HL-60 (cell line): ENCODE data around the gene ATXN3.

Experiments
- DNase-seq, 2 experiments: peaks; one replicate each; pipeline ENCODE4 v3.0.0-alpha.2; 2010 to 2020; ENCODE audit warnings: low read depth in 1 of 2, low spot score in 1 of 2
- H3K27ac ChIP-seq: fragments of 250-450 bp; sonication (Bioruptor Pico); replicated peaks from 2 replicates; pipeline ENCODE4 v1.5.1; 2020; ENCODE audit warnings: mild to moderate bottlenecking, moderate library complexity
- H3K27me3 ChIP-seq: fragments of 250-450 bp; sonication (Bioruptor Pico); 2 replicates; pipeline ENCODE4 v1.5.1; 2021; ENCODE audit warnings: mild to moderate bottlenecking, moderate library complexity; ENCODE audit not compliant: insufficient read depth, poor library complexity, severe bottlenecking
- H3K4me3 ChIP-seq: replicated peaks from 2 replicates; pipeline ENCODE4 v1.5.1; 2011; ENCODE audit warnings: mild to moderate bottlenecking, control low read depth, low read length; ENCODE audit not compliant: insufficient read depth
- CTCF ChIP-seq: IDR thresholded peaks from one replicate; pipeline ENCODE4 v1.5.1; 2011; ENCODE audit warnings: low read length, control low read depth, inconsistent platforms; ENCODE audit not compliant: insufficient read depth
- GABPA ChIP-seq: IDR thresholded peaks from 2 replicates; pipeline ENCODE4 v1.6.1; 2012; ENCODE audit warnings: low read depth
- POLR2AphosphoS5 ChIP-seq: IDR thresholded peaks from 2 replicates; pipeline ENCODE4 v1.6.1; 2012; ENCODE audit warnings: low read depth
- REST ChIP-seq: IDR thresholded peaks from 2 replicates; pipeline ENCODE4 v1.6.1; 2012; ENCODE audit warnings: low read depth; ENCODE audit not compliant: insufficient replicate concordance
- SPI1 ChIP-seq: IDR thresholded peaks from 2 replicates; pipeline ENCODE4 v1.6.1; 2012; ENCODE audit warnings: low read depth, mild to moderate bottlenecking, borderline replicate concordance

ATXN3 gene

GRCh38 chr14:92144708-92145107 is 38.3 kb upstream of the ATXN3 start:
- no peak overlapping the region for H3K27ac ChIP-seq

GRCh38 chr14:92143962-92144361 is 37.6 kb upstream of the ATXN3 start:
- no peak for DNase-seq
- H3K27me3 ChIP-seq, result no peaks in the 10 kb centered on the region
- TF ChIP-seq REST (no peak), SPI1 (no peak), CTCF (no peak), POLR2AphosphoS5 (no peak), GABPA (no peak)
- H3K4me3 ChIP-seq, result no peak overlapping the region
- H3K27ac ChIP-seq, result no peak overlapping the region

More at GRCh38 chr14:92144708-92145107, 38.3 kb upstream of the ATXN3 start:
- Histone ChIP-seq H3K27me3 (no peaks in the 10 kb centered on the region), H3K4me3 (no peak overlapping the region)
- TF ChIP-seq CTCF (no peak), SPI1 (no peak), GABPA (no peak), REST (no peak), POLR2AphosphoS5 (no peak)
- DNase-seq, result no peak

- DNase-seq, result no peak
- H3K4me3 ChIP-seq, result no peak overlapping the region
- TF ChIP-seq POLR2AphosphoS5 (no peak), SPI1 (no peak), GABPA (no peak), CTCF (no peak), REST (no peak)
- no peak overlapping the region for H3K27ac ChIP-seq
- no peaks in the 10 kb centered on the region for H3K27me3 ChIP-seq
Measured at GRCh38 chr14:92143309-92143708, 36.9 kb upstream of the ATXN3 start.
